Body of pancreas (tissue), 4 donors: ENCODE measurements around the gene PTPRJ. TPM values are rescaled to one million over a fixed set of nuclear protein-coding genes. Genes with fewer than 3 reads are reported as not detected.

Experiments
- ATAC-seq: fragments of 150-250 bp; one replicate; pipeline ENCODE4 v1.9.1; 2016
- DNase-seq, 4 donors: peaks; one replicate each; pipeline ENCODE4 v3.0.0-alpha.2; 2019
- H3K27ac ChIP-seq, 4 donors: fragments of 200-600 bp; sonication (generic); 1 replicate in 3 of 4; 2 replicates in 1 of 4; pipeline versions ENCODE4 v1.5.1 to v1.6.1; 2016 to 2019; ENCODE audit warnings: mild to moderate bottlenecking in 1 of 4, mixed read lengths in 1 of 4, moderate library complexity in 1 of 4
- H3K27me3 ChIP-seq, 2 donors: fragments of 200-600 bp; sonication (generic); one replicate each; pipeline ENCODE4 v1.6.0; 2016; ENCODE audit warnings: mild to moderate bottlenecking in 1 of 2
- H3K36me3 ChIP-seq, 2 donors: fragments of 200-600 bp; sonication (generic); replicated peaks in 1 of 2; 2 replicates each; pipeline ENCODE4 v1.5.1; 2016; ENCODE audit warnings: low read depth in 2 of 2; ENCODE audit not compliant: insufficient read depth in 1 of 2
- H3K4me1 ChIP-seq: fragments of 200-600 bp; sonication (generic); one replicate; pipeline ENCODE4 v1.6.0; 2016
- H3K4me3 ChIP-seq, 2 donors: fragments of 200-600 bp; sonication (generic); 1 replicate in 1 of 2; 2 replicates in 1 of 2; pipeline ENCODE4 v1.5.1; 2016 to 2019
- H3K9me3 ChIP-seq, 3 donors: fragments of 200-600 bp; sonication (generic); 1 replicate in 2 of 3; 2 replicates in 1 of 3; pipeline ENCODE4 v1.5.1; 2016
- POLR2A ChIP-seq, 3 donors: fragments of 450-650 bp; IDR thresholded peaks; one replicate each; pipeline ENCODE4 v1.6.1; 2016; ENCODE audit warnings: antibody characterized with exemption in 3 of 3, mild to moderate bottlenecking in 2 of 3
- WGBS, 2 donors: methylation state at CpG; one replicate each; pipeline ENCODE4 v1.1.5; 2017; 5-methylcytosine and 5-hydroxymethylcytosine counted together
- intact Hi-C: fragments of 100-400 bp; cut with DNase I; formaldehyde crosslinking; loops from one replicate; pipeline ENCODE4 v1.15.1; 2023
- total RNA-seq, 2 donors: library from RNA; depleted of rRNA; stranded (reverse); fragments of >200 nt; gene quantifications; one replicate each; pipeline ENCODE4 v1.1.0, GENCODE V29; 2016
- TF ChIP-seq, protein P1 (sequence below), 7 experiments: fragments of 450-650 bp in 4 of 7; fragments of 200-600 bp in 3 of 7; sonication (generic) in 3 of 7; IDR thresholded peaks; one replicate each; pipeline ENCODE4 v1.5.1; 2016 to 2019; ENCODE audit warnings: antibody characterized with exemption in 7 of 7

The PTPRJ gene
- total RNA-seq, 2 donors from 2014 or later, result 10.9 to 17.1 TPM

DNA sequence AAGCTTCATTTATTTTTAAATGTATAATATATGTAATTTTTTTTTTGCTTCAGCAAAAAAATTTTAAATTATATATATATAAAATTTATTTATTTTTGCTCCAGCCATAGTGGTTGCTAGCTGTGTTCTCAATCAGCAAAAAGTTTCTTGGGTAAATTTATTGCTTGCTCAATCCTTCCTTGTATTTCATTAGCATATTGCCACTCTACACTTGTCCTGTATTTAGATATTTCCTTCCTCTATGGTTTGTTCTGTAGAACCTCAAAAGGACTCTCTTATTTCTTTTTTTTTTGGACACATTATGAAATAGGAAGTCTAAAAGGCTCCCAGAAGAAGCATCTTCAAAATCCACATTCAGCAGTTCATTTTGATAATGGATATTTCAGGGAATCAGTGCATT, 2.3 kb downstream of the PTPRJ start:
- Histone ChIP-seq H3K4me1 (peaks cover 31% of the 10 kb centered on the region), H3K9me3 (no peaks in the 10 kb centered on the region), H3K27me3 (no peaks in the 10 kb centered on the region), H3K36me3 (no peaks in the 10 kb centered on the region), H3K27ac (peak overlapping the region in 1 of 4 donors; percentile 32), H3K4me3 (no peak overlapping the region)
- no peak for TF ChIP-seq POLR2A (IDR thresholded peaks at IDR 0.05)
- TF ChIP-seq, protein P1, sequence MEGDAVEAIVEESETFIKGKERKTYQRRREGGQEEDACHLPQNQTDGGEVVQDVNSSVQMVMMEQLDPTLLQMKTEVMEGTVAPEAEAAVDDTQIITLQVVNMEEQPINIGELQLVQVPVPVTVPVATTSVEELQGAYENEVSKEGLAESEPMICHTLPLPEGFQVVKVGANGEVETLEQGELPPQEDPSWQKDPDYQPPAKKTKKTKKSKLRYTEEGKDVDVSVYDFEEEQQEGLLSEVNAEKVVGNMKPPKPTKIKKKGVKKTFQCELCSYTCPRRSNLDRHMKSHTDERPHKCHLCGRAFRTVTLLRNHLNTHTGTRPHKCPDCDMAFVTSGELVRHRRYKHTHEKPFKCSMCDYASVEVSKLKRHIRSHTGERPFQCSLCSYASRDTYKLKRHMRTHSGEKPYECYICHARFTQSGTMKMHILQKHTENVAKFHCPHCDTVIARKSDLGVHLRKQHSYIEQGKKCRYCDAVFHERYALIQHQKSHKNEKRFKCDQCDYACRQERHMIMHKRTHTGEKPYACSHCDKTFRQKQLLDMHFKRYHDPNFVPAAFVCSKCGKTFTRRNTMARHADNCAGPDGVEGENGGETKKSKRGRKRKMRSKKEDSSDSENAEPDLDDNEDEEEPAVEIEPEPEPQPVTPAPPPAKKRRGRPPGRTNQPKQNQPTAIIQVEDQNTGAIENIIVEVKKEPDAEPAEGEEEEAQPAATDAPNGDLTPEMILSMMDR (IDR thresholded peaks at IDR 0.05), result no peak
- no peak for DNase-seq
- intact Hi-C loops, result no loop called here
- no peak for ATAC-seq

DNA sequence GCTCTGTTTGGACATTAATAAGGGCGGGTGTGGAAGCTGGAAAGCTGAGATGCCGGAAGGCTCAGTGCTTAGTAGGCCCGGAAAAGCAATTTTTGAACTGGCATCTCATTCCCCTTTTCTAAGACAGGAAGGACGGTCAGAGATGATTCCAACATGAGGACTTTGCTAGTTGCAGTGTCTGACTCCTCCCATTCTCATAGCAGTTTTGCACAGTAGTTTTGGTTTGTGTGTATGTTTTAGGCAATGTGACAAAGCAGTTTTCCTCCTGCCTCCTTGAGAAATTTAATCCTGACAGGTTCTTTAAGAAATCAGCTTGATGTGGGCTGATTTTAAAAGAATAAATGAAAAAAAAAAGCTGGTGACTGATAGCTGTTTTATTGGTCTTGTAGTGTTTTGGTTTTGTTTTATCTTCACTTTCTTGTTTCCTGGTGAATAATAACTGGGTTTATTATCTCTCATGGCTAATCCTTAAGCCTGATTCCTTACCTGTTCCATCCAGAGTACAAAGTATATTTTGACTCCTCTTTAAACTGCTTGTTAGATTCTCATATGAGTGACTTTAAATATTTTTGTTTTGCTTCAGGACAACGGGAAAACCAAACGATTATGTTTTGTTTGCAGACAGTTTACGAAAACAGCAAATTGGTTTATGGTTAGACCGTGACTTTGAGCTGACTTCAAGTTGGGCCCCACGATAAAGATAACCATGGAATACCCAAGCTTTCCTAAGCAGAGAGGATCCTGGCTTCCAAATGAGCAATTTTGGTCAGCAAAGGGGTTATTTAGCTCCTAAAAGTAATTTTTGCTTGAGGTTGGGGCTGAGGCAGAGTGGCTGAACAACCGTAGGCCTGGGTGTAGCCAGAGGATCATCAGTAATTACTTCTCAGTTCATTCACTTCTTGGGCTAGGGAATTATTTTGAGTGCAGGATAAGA, 3.4 kb downstream of the PTPRJ start:
- intact Hi-C loops, result no loop called here
- H3K4me3 ChIP-seq, result no peak overlapping the region
- DNase-seq (no peak), ATAC-seq (no peak)
- H3K36me3 ChIP-seq, result no peaks in the 10 kb centered on the region
- WGBS, 2 donors, result 71 to 82% methylated on average over 10 of the region's 10 CpGs
- H3K27me3 ChIP-seq, result no peaks in the 10 kb centered on the region
- H3K4me1 ChIP-seq, result peaks cover 31% of the 10 kb centered on the region
- TF ChIP-seq, protein P1 (IDR thresholded peaks at IDR 0.05), result no peak
- TF ChIP-seq POLR2A (IDR thresholded peaks at IDR 0.05), result no peak
- H3K9me3 ChIP-seq, result no peaks in the 10 kb centered on the region
- H3K27ac ChIP-seq, result no peak overlapping the region

DNA sequence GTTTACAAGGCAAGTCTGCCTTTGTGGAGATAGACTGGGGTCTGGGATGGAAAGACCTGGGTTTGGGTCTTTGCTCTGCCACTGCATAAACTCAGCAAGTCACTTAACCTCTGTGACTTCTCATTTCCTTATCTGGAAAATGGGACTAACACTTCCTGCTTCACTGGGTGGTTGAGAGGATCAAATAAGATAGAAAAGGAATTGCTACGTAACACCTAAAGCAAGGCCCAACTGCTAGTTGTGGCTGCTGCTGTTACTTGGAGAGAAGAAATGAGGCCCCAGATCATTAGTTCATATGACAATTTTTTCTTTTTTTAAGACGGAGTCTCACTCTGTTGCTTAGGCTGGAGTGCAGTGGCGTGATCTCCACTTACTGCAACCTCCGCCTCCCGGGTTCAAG, 5.9 kb downstream of the PTPRJ start:
- no peaks in the 10 kb centered on the region for H3K36me3 ChIP-seq
- intact Hi-C loops, result no loop called here
- H3K4me1 ChIP-seq, result peaks cover 41% of the 10 kb centered on the region
- ATAC-seq (no peak), DNase-seq (no peak)
- H3K27ac ChIP-seq, result peak overlapping the region in 1 of 4 donors; percentile 76
- 90 to 93% methylated on average over 5 of the region's 5 CpGs for WGBS, 2 donors
- no peaks in the 10 kb centered on the region for H3K9me3 ChIP-seq
- TF ChIP-seq, protein P1 (IDR thresholded peaks at IDR 0.05), result no peak
- no peak for TF ChIP-seq POLR2A (IDR thresholded peaks at IDR 0.05)
- H3K4me3 ChIP-seq, result no peak overlapping the region
- H3K27me3 ChIP-seq, result no peaks in the 10 kb centered on the region

DNA sequence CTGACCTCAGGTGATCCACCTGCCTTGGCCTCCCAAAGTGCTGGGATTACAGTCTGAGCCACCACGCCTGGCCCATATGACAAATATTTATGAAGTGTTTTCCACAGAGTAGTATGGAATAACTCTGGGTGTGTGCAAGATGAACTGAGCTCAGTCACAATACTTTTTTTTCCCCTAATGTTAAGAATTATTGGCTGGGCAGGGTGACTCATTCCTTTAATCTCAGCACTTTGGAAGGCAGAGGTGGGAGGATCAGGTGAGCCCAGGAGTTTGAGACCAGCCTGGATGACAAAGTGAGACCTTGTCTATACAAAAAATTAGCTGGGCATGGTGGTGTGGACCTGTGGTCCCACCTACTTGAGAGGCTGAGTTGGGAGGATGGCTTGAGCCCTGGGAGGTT, 6.4 kb downstream of the PTPRJ start:
- Histone ChIP-seq H3K4me1 (peaks cover 43% of the 10 kb centered on the region), H3K27ac (peak overlapping the region in 1 of 4 donors; percentile 76), H3K36me3 (no peaks in the 10 kb centered on the region), H3K27me3 (no peaks in the 10 kb centered on the region), H3K4me3 (no peak overlapping the region), H3K9me3 (no peaks in the 10 kb centered on the region)
- no peak for DNase-seq
- WGBS, 2 donors, result 80 to 100% methylated on average over 1 of the region's 1 CpG
- ATAC-seq, result no peak
- intact Hi-C loops, result no loop called here
- TF ChIP-seq POLR2A (IDR thresholded peaks at IDR 0.05), result no peak
- TF ChIP-seq, protein P1 (IDR thresholded peaks at IDR 0.05), result no peak

DNA sequence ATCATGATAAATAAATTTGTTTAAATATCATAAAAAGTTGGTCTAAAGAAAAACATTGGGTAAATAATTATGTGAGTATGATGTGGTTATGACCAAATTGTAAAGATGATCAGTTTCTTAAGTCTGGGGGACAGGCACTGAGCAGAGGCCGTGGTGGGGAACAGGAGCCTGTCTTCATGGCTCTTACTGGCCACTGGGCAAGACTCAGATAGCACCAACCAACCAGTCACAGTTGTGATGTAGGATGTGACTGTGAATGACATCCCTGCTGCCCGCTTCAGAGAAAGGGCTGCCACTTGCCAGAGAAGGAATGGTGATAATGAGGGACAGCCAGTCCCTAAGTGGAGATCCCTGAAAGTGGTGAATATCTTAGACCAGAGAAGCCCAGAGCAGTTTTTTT, 7.0 kb downstream of the PTPRJ start:
- ATAC-seq (no peak), DNase-seq (no peak)
- Histone ChIP-seq H3K9me3 (no peaks in the 10 kb centered on the region), H3K4me1 (peaks cover 43% of the 10 kb centered on the region), H3K36me3 (no peaks in the 10 kb centered on the region), H3K4me3 (no peak overlapping the region), H3K27me3 (no peaks in the 10 kb centered on the region), H3K27ac (peak overlapping the region; percentile 36 to 76 (median 54))
- TF ChIP-seq POLR2A (IDR thresholded peaks at IDR 0.05), result no peak
- TF ChIP-seq, protein P1 (IDR thresholded peaks at IDR 0.05), result no peak
- WGBS, 2 donors, result 80 to 100% methylated on average over 2 of the region's 2 CpGs
- intact Hi-C loops, result no loop called here
